Measurements from ENCODE around the gene NPBWR2.

- TF ChIP-seq REST (IDR thresholded peaks at IDR 0.05; ENCODE audit: low read depth) (no peak), POLR2A (IDR thresholded peaks at IDR 0.05; ENCODE audit: borderline replicate concordance, extremely low read depth, insufficient read depth, insufficient read length) (no peak), CTCF (IDR thresholded peaks at IDR 0.05 in 2 of 3, conservative IDR thresholded peaks at IDR 0.05 in 1 of 3; ENCODE audit: borderline replicate concordance in 1 of 3, insufficient read depth in 1 of 3, low read depth in 2 of 3, low read length in 2 of 3) (no peak)
Observed at GRCh38 chr20:64115171-64115911, 8.0 kb upstream of the NPBWR2 start.
